ENCODE measurements around the gene SSH3. TPM values are rescaled to one million over a fixed set of nuclear protein-coding genes. Genes with fewer than 3 reads are reported as not detected.

The SSH3 gene
- total RNA-seq, 1 experiment from 2014 or later, result 57.8 TPM

DNA sequence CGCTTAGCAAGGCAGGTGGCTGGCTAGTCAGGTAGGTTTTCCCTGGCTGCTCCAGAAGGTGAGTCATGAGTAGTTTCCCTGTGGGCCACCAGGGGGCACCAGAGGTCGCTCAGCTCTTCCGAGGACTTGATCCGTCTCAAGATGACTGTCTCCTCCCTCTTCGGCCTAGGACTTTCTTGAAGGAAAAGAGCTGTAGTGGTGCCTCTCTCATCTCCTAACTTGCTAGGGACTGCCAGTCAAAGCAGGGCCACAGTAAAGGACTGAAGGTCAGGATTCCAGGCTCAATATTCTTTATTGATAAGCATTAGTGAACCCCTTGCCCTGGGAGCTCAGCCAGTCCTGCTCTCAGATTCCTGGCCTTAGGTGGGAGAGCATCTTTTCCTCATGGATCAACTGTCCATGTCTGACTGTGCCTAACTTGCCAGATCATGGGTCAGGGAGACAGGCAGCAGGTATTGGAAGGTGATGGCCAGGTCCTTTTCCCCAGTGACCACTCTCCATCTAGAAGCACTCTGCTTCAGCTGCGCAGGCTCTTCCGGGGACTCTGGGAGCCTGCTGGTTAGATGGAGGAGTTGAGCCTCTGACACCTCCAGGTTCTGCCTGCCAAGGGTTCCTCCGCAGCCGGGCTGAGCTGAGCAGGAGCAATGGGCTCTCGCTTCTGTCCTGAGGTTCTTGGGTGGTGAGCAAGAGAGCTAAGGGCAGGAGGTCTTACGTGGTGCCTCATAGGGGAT, 48.1 kb downstream of the SSH3 start:
- DNase-seq (ENCODE audit: low read depth, low spot score) (peak; percentile 62), ATAC-seq (peak; percentile 39)
- H3K4me1 ChIP-seq (ENCODE audit: control insufficient read depth in 1 of 2, insufficient read depth in 2 of 2, low read length in 2 of 2), result peaks cover 39 to 77% of the 10 kb centered on the region in 2 experiments
- no peak overlapping the region for H2AFZ ChIP-seq (ENCODE audit: low read depth, low read length, poor library complexity, severe bottlenecking)
- peak overlapping the region; percentile 14 for H3K27ac ChIP-seq (ENCODE audit: low read depth, low read length)
- H3K27me3 ChIP-seq (ENCODE audit: insufficient read depth, low read length), result no peaks in the 10 kb centered on the region
- no peaks in the 10 kb centered on the region for H3K9me3 ChIP-seq (ENCODE audit: control insufficient read depth in 1 of 2, insufficient read depth in 1 of 2, low read depth in 1 of 2, low read length in 2 of 2)
- ChIA-PET POLR2A (interaction anchor here (1.1 to 8.1 kb wide), 2 partner anchors 24 to 35 kb away, joined by 3 to 210 read pairs; partner anchors contain the start of gene CLCF1), CTCF (interaction anchor here (0.6 to 16.6 kb wide), 13 partner anchors 13 to 296 kb away, joined by 3 to 456 read pairs (median 4); partner anchors contain the start of genes ANKRD13D, CLCF1, PPP1CA and RAD9A), RAD21 (ENCODE audit: low non-redundant PET in 1 of 2, low total read pairs in 2 of 2, uncharacterized antibody in 2 of 2, unreplicated experiment in 2 of 2) (interaction anchor here (0.5 to 2.2 kb wide), 5 partner anchors 22 to 90 kb away, joined by 3 to 20 read pairs (median 7); partner anchors contain the start of gene CLCF1 (in 1 of the 2))
- peak overlapping the region in 1 of 2 experiments; percentile 9; a peak in 1 of 4 replicates for H3K4me3 ChIP-seq (replicated peaks in 1 of 2; ENCODE audit: low read depth in 1 of 2, low read length in 2 of 2)
- intact Hi-C loops (cut with micrococcal nuclease), result loop anchor here (1.0 to 5.0 kb wide), 3 partner anchors 31 to 155 kb away; partner anchors contain the start of gene TMEM134
- H4K20me1 ChIP-seq (ENCODE audit: insufficient read depth), result no peaks in the 10 kb centered on the region
- peak overlapping the region; percentile 41 for H3K4me2 ChIP-seq (ENCODE audit: low read length)
- no peaks in the 10 kb centered on the region for H3K9me2 ChIP-seq (ENCODE audit: insufficient read depth)
- no peaks in the 10 kb centered on the region for H3K36me3 ChIP-seq (ENCODE audit: control insufficient read depth in 1 of 2, insufficient read depth in 2 of 2, low read length in 2 of 2)
- BruUV-seq (replicated peaks), result no TSS peak
- TF ChIP-seq, protein P1, sequence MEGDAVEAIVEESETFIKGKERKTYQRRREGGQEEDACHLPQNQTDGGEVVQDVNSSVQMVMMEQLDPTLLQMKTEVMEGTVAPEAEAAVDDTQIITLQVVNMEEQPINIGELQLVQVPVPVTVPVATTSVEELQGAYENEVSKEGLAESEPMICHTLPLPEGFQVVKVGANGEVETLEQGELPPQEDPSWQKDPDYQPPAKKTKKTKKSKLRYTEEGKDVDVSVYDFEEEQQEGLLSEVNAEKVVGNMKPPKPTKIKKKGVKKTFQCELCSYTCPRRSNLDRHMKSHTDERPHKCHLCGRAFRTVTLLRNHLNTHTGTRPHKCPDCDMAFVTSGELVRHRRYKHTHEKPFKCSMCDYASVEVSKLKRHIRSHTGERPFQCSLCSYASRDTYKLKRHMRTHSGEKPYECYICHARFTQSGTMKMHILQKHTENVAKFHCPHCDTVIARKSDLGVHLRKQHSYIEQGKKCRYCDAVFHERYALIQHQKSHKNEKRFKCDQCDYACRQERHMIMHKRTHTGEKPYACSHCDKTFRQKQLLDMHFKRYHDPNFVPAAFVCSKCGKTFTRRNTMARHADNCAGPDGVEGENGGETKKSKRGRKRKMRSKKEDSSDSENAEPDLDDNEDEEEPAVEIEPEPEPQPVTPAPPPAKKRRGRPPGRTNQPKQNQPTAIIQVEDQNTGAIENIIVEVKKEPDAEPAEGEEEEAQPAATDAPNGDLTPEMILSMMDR (IDR thresholded peaks at IDR 0.05 in 2 of 3, conservative IDR thresholded peaks at IDR 0.05 in 1 of 3; ENCODE audit: borderline replicate concordance in 1 of 3, insufficient read depth in 1 of 3, low read depth in 2 of 3, low read length in 2 of 3), result peak in 2 of 3 experiments; percentile 90 to 94; a peak in 4 of 6 replicates
- no peak for TF ChIP-seq CEBPB (IDR thresholded peaks at IDR 0.05; ENCODE audit: low read depth)
- TF ChIP-seq YY1 (IDR thresholded peaks at IDR 0.05; ENCODE audit: extremely low read depth, insufficient replicate concordance, low read depth, low read length), result peak; percentile 52
- TF ChIP-seq POLR2AphosphoS5 (IDR thresholded peaks at IDR 0.05; ENCODE audit: low read depth, low read length), result peak; percentile 42; the same call in 1 of the 2 replicates
- TF ChIP-seq SRF (IDR thresholded peaks at IDR 0.05; ENCODE audit: low read depth), result no peak
- TF ChIP-seq TCF7L2 (IDR thresholded peaks at IDR 0.05; ENCODE audit: borderline replicate concordance, extremely low read depth, insufficient read depth, insufficient read length), result no peak
- no peak for TF ChIP-seq FOSL1 (IDR thresholded peaks at IDR 0.05; ENCODE audit: low read depth)
- no peak for TF ChIP-seq EGR1 (IDR thresholded peaks at IDR 0.05; ENCODE audit: low read depth)
- TF ChIP-seq SIN3A (IDR thresholded peaks at IDR 0.05; ENCODE audit: low read depth), result no peak
- TF ChIP-seq ELF1 (IDR thresholded peaks at IDR 0.05; ENCODE audit: borderline replicate concordance, low read depth), result no peak
- no peak for TF ChIP-seq SP1 (IDR thresholded peaks at IDR 0.05; ENCODE audit: low read depth)
- TF ChIP-seq ZFX (IDR thresholded peaks at IDR 0.05), result 0 out of 2 replicates have a peak, but pooled peaks have one; percentile 19
- TF ChIP-seq, protein P2, sequence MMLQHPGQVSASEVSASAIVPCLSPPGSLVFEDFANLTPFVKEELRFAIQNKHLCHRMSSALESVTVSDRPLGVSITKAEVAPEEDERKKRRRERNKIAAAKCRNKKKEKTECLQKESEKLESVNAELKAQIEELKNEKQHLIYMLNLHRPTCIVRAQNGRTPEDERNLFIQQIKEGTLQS (IDR thresholded peaks at IDR 0.05), result no peak
- TF ChIP-seq, protein P3, sequence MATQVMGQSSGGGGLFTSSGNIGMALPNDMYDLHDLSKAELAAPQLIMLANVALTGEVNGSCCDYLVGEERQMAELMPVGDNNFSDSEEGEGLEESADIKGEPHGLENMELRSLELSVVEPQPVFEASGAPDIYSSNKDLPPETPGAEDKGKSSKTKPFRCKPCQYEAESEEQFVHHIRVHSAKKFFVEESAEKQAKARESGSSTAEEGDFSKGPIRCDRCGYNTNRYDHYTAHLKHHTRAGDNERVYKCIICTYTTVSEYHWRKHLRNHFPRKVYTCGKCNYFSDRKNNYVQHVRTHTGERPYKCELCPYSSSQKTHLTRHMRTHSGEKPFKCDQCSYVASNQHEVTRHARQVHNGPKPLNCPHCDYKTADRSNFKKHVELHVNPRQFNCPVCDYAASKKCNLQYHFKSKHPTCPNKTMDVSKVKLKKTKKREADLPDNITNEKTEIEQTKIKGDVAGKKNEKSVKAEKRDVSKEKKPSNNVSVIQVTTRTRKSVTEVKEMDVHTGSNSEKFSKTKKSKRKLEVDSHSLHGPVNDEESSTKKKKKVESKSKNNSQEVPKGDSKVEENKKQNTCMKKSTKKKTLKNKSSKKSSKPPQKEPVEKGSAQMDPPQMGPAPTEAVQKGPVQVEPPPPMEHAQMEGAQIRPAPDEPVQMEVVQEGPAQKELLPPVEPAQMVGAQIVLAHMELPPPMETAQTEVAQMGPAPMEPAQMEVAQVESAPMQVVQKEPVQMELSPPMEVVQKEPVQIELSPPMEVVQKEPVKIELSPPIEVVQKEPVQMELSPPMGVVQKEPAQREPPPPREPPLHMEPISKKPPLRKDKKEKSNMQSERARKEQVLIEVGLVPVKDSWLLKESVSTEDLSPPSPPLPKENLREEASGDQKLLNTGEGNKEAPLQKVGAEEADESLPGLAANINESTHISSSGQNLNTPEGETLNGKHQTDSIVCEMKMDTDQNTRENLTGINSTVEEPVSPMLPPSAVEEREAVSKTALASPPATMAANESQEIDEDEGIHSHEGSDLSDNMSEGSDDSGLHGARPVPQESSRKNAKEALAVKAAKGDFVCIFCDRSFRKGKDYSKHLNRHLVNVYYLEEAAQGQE (IDR thresholded peaks at IDR 0.05; ENCODE audit: low read depth), result no peak
- no peak for TF ChIP-seq ZNF274 (IDR thresholded peaks at IDR 0.05; ENCODE audit: low read depth, low read length)
- TF ChIP-seq EZH2 (IDR thresholded peaks at IDR 0.05), result no peak
- peak overlapping the region; percentile 34 for H3K9ac ChIP-seq (ENCODE audit: low read length)
- H3K79me2 ChIP-seq (ENCODE audit: insufficient read depth, low read length), result peaks cover 10% of the 10 kb centered on the region; the same call in 1 of the 2 replicates

Data from HCT116 (cell line).